ENCODE results near the gene TRAF3. TPM values are rescaled to one million over a fixed set of nuclear protein-coding genes. Genes with fewer than 3 reads are reported as not detected.
A peak's percentile ranks its signal among the peaks of the same experiment; 100 is the strongest.

Gene TRAF3
- total and polyA plus RNA-seq, 2 experiments from 2014 or later = 6.3 to 19.7 TPM

- DNase-seq (ENCODE audit: low read depth in 1 of 2, low spot score in 1 of 2) = peak in 1 of 2 donors; percentile 38
- Histone ChIP-seq H3K27ac (no peak overlapping the region), H3K36me3 (no peaks in the 10 kb centered on the region)
These were observed 1.3 kb downstream of the TRAF3 start for GRCh38 chr14:102778338-102779083.

GRCh38 chr14:102779084-102779462 lies 1.8 kb downstream of the TRAF3 start:
- Histone ChIP-seq H3K36me3 (no peaks in the 10 kb centered on the region), H3K4me1 (ENCODE audit: low read depth) (peaks cover 9% of the 10 kb centered on the region), H3K9me3 (ENCODE audit: low read depth) (no peaks in the 10 kb centered on the region), H3K27me3 (no peaks in the 10 kb centered on the region), H3K27ac (no peak overlapping the region), H3K4me3 (peak overlapping the region; percentile 99)
- no peak for TF ChIP-seq CTCF (IDR thresholded peaks at IDR 0.05; ENCODE audit: low read depth, low read length)
- DNase-seq (ENCODE audit: low read depth in 1 of 2, low spot score in 1 of 2) = no peak

More at GRCh38 chr14:102778338-102779083, 1.3 kb downstream of the TRAF3 start:
- no peaks in the 10 kb centered on the region for H3K9me3 ChIP-seq (ENCODE audit: low read depth)
- no peaks in the 10 kb centered on the region for H3K27me3 ChIP-seq
- peak overlapping the region; percentile 99 for H3K4me3 ChIP-seq
- H3K4me1 ChIP-seq (ENCODE audit: low read depth) = peaks cover 9% of the 10 kb centered on the region
- no peak for TF ChIP-seq CTCF (IDR thresholded peaks at IDR 0.05; ENCODE audit: low read depth, low read length)

- no peak for TF ChIP-seq CTCF (IDR thresholded peaks at IDR 0.05; ENCODE audit: low read depth, low read length)
These were observed 2.5 kb downstream of the TRAF3 start for GRCh38 chr14:102779574-102780315.

GRCh38 chr14:102781063-102781462 lies 3.8 kb downstream of the TRAF3 start:
- Histone ChIP-seq H3K36me3 (no peaks in the 10 kb centered on the region), H3K27me3 (no peaks in the 10 kb centered on the region), H3K4me3 (no peak overlapping the region), H3K4me1 (ENCODE audit: low read depth) (peaks cover 12% of the 10 kb centered on the region), H3K27ac (no peak overlapping the region), H3K9me3 (ENCODE audit: low read depth) (no peaks in the 10 kb centered on the region)
- TF ChIP-seq CTCF (IDR thresholded peaks at IDR 0.05; ENCODE audit: low read depth, low read length) = no peak
- DNase-seq (ENCODE audit: low read depth in 1 of 2, low spot score in 1 of 2) = no peak

More at GRCh38 chr14:102779574-102780315, 2.5 kb downstream of the TRAF3 start:
- peaks cover 9% of the 10 kb centered on the region for H3K4me1 ChIP-seq (ENCODE audit: low read depth)
- no peak overlapping the region for H3K4me3 ChIP-seq
- DNase-seq (ENCODE audit: low read depth in 1 of 2, low spot score in 1 of 2) = peak in 1 of 2 donors; percentile 53
- no peaks in the 10 kb centered on the region for H3K36me3 ChIP-seq
- H3K27ac ChIP-seq = no peak overlapping the region
- H3K9me3 ChIP-seq (ENCODE audit: low read depth) = no peaks in the 10 kb centered on the region
- no peaks in the 10 kb centered on the region for H3K27me3 ChIP-seq

GRCh38 chr14:102782974-102783373 lies 5.7 kb downstream of the TRAF3 start:
- Histone ChIP-seq H3K9me3 (ENCODE audit: low read depth) (no peaks in the 10 kb centered on the region), H3K4me1 (ENCODE audit: low read depth) (peaks cover 12% of the 10 kb centered on the region), H3K27ac (no peak overlapping the region), H3K36me3 (no peaks in the 10 kb centered on the region), H3K27me3 (no peaks in the 10 kb centered on the region), H3K4me3 (no peak overlapping the region)
- TF ChIP-seq CTCF (IDR thresholded peaks at IDR 0.05; ENCODE audit: low read depth, low read length) = no peak
- no peak for DNase-seq (ENCODE audit: low read depth in 1 of 2, low spot score in 1 of 2)

All from cardiac muscle cell (in vitro differentiated cells and primary cell).